NCI-H1694 (cell line): ENCODE measurements around the gene SEMA3B.
"Not testable (repeated sequence)": the region's sequence is repeated elsewhere in the genome, so short reads cannot be mapped to it uniquely, and the experiment has no call there.

Experiments used
- DNase-seq: peaks from one replicate; lab custom pipeline; 2025; lab: John Stamatoyannopoulos, UW

Gene SEMA3B

DNA sequence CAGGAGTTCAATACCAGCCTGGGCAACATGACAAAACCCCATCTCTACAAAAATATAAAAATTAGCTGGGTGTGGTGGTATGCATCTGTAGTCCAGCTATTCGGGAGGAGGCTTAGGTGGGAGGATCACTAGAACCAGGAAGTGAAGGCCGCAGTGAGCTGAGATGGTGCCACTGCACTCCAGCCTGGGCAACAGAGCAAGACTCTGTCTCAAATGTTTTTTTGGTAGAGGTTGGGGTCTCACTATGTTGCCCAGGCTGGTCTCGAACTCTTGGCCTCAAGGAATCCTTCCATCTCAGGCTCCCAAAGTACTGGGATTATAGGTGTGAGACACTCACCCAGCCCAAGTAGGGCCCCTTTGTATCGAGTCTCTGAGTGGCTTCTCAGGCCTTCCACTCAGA, 25.1 kb downstream of the SEMA3B start:
- no peak for DNase-seq

DNA sequence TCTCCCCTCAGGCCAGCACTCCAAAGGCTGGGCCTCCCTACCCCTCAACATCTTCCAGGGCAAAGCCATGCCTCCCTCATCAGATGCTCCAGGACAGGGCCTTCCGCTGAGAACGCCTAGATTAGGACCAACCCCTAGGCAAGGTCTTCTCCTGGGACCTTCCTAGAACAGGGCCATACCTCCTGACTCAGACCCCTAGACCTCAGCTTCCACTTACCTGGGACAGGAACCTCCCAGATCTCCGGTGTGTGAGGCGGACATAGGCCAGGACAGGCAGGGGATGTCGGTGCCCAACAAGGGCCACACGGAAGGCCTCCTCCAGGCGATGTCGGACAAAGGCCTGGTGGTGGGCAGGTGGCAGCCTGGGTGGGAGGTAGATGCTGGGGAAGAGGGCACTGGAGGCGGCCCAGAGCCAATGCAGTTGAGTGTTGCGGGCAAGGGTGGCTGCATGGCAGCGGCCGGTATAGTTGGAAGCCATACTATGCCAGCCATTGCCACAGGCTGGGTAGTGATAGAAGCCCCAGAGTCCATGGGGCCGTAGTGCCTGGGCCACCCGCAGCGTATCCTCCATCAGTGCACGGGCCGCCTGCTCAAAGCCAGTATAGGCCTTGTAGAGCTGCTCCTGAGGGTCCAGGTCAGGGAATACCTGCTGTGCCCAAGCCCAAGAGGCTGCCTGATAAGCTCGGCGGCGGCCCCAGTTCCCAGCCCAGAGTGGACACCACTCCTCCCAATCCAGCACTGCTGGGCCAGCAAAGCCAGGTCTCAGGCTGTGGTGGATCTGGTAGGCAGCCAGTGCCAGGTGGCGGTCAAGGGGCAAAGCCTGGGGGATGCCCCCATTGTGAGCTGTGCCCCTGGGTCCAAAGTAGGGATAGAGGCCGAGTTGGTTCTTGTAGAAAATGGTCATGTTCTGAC, 25.8 kb downstream of the SEMA3B start:
- DNase-seq = no peak

DNA sequence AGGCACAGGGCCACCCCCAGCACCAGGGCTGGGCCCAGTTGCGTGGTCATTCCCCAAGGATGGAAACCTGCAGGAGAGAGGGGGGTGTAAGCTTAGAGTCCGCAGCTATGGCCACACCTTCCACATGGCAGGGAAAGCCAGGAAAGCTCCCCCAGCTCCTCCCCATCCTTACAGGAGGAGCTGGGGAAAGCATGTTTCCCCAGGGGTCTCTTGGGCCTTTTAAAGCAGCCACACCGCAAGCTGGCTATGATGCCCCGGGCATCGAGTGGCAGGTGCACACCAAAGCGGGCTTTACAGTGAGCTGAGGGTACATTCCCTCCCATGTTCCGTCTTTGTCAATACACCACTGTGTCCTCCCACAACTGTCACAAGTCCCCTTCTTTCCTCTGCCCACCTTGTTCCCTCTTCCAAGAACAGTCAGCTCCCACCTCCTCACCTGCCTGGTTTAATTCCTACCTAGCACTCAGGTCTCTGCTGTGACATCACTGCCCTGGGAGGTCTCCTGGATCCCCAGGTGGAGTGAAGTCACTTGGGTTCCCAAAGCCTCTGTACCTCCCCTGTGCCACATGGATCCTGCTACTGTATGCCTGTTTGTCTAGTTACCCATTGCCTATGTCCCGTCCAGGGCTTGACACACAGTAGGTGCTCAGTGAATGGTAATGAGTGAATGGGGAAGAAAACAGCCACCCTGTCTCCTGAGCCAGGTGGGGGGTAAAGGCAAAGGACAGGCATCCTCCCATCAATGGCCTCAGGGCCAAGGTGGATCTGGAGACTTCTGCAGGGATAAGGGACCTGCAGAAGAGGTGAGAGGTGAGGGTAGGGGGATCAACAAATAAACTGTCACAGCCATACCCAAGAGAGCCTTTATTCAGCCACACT, 26.8 kb downstream of the SEMA3B start:
- no peak for DNase-seq

DNA sequence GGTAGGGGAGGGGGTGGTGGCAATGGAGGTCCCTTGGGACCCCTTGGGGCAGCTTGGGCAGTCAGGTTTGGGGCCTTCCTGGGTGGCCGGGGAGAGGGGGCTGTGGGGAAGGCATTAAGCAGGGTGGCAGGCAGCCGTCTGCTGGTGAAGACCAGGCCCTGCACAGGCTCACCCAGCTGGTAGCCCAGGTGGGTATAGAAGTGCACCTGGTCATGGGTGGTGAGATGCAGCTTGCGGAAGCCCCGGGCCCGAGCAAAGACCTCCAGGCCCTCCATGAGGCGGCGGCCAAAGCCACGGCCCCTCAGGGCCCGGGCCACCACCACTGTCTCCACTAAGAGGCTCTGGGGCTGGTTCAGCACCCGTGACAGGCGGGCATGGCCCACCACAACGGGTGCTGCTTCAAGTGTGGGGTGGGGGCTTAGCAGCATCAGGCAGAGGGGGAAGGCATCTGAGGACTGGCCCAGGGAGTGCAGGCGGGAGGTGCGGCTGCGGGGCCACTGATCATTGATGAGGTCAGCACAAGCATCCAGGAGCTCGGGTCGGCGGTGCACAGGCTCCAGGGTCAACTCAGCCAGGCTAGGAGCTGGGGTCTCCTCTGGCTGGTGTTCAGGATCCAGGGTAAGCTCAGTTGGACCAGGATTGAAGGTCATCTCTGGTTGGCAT, 27.9 kb downstream of the SEMA3B start:
- no peak for DNase-seq

DNA sequence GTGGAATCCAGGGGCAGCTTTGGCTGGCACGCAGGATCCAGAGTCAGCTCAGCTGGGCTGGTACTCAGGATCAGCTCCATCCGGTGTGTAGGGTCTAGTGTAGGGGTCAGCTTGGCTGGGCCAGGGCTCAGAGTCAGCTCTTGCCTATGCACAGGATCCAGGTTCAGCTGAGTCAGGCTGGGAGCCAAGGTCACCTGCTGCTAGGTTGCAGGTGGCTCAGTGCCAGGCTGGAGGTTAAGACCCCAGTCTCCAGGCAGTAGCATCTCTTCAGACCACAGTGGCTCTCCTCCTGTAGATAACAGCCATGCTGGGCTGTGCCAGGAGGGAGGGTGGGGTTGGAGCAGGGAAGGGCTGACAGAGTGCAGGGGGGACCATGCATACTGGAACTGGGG, 28.4 kb downstream of the SEMA3B start:
- DNase-seq = no peak

DNA sequence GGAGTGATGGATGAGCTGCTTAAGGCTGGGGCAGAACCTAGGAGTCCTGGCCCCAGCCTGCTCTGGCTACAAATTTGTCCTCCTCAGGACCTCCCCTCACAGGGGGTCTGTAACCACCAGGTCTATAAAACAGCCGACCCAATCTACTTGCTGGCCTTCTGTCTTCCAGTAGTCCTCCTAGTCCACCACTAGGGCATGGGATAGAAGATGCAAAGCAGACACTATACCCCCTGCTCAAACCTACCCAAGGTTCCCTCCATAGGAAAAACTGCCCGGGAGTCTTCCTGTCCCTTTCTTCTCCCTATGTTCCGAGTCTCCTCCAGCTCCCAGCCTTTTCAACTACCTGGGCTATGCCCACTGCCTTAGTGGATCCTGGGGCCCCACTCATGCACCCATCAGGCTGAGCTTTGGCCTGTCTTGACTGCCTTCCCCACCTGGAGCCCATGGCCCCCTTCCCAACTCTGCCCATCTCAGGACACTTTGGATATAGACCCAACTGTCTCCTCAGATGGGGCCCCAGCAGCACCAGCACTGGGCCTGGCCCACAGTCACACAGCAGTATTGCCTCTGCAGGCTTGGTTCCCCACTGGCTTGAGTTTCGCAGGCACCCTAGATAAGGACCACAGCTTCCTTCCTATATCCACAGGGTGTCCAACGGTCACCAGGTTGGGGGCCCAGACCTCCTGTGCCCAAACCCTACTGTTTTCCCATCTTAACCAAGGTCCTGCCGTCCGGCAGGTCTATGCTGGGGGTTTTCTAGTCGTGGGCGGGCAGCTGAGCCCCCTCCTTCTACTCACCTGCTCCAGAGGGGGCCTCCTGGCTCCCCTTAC, 29.2 kb downstream of the SEMA3B start:
- no peak for DNase-seq

DNA sequence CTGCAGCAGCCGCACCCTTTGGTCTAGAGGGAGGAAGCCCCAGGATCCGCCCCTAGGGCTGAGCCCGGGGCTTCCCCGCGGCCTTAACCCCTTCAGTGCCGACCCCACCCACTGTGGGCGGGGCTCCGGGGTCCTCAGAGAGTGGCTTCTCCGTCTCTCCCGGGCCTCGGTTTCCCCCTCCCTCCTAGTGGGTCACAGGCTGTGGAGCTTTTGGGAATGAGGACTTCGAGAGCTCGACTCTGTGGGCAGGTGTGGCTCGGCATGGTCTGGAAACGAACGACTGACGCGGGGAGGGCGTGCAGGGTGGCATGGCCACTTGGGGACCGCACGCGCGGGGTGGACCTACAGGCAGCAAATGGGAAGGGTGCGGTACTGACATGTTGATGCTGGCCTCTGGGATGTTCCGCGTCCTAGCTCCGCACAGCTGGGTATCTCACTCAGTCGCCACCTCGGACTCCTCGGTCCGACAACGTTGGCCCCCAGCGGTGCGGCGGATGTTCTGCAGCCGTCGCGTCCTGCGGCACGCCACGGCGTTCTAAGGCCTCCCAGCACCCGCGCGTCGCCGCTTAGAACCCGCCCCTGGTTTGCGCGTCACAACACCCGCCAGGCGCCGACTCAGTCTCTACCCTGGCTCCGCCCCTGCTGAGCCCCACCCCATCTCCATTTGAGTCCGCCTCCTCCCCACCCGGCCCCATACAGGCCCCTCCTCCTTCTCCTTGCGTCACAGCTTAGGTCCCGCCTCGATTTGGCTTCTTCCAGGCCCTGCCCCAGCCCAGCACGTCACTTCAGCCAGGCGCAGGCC, 30.1 kb downstream of the SEMA3B start, which contains the start of the genes HYAL3 and NAA80:
HYAL3 (minus strand) TSS at position 570 of the 802 bp plus-strand sequence. CDS start 3,803 bp downstream, outside the sequence.
NAA80 (minus strand) TSS at position 570 of the 802 bp plus-strand sequence. CDS start 1,942 bp downstream, outside the sequence.
- DNase-seq = peak; percentile 86

DNA sequence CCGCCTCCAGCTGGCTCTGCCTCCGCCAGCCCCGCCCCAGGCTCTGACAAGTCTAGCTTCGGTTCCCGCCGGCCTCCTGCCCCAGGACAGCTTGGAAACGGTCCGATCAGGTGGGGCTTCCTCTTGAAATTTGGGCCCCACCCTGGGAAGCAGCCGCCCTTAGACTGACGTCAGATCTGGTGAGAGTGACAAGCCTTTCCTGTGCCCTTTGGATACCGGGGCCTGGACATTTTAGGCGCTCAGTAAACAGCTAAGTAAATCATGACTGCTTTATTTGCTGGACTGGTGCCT, 30.6 kb downstream of the SEMA3B start:
- DNase-seq = no peak

DNA sequence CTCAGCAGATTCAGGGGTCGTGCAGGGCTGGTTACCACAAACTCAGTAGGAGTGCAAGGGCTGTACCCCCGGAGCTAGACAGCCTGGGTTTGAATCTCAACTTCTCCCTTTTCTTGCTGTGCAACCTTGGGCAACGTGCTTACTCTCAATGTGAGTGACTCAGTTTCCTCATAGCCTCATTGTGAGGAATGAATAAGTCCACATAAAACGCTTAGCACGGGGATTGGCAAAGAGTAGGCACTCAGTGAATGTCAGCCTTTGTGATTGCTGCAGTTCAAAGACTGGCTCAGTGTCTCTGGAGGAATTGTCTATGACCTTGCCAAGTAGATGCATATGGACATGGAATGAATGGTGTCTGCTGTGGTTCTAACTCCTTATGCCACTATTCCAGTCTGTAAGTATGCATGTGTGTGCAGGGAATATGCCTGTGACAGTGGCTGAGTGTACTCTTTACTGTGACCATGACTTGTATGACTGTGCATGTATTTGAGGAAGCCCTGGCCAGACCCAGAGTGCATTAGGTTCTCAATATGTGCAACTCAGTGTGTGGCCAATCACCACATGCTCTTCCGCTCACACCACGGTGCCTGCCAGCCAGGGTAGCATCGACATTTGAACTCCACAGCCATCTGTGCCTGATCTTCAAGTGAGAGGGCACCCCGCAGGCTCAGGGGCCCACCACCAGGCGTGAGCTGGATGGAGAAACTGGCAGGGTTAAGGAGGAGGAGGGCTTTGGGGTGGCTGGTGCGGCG, 31.2 kb downstream of the SEMA3B start:
- no peak for DNase-seq

DNA sequence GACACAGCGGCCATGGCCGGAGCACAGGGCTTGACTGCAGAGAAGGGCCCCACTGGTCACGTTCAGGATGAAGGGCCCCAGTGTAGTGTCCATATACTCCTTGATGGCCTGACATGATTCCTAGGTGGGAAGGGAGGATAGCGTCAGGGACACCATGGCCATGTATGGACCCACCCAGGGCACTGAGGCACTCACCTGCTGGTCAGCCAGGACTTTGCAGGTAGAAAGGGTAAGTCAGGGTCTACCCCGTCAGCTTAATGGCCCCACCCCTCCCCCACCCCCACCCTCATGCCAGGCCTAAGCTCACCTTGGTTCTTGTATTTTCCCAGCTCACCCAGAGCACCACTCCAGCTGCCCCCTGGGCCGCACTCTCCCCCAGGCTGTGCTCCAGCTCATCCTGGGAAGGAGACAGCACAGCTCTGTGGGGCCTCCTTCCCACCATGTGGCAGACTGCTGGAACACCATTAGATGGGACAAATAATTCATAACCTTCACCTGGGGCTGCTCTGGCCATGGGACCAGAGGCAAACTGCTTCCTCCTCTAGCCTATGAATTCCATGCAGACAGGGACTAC, 31.8 kb downstream of the SEMA3B start:
- no peak for DNase-seq

DNA sequence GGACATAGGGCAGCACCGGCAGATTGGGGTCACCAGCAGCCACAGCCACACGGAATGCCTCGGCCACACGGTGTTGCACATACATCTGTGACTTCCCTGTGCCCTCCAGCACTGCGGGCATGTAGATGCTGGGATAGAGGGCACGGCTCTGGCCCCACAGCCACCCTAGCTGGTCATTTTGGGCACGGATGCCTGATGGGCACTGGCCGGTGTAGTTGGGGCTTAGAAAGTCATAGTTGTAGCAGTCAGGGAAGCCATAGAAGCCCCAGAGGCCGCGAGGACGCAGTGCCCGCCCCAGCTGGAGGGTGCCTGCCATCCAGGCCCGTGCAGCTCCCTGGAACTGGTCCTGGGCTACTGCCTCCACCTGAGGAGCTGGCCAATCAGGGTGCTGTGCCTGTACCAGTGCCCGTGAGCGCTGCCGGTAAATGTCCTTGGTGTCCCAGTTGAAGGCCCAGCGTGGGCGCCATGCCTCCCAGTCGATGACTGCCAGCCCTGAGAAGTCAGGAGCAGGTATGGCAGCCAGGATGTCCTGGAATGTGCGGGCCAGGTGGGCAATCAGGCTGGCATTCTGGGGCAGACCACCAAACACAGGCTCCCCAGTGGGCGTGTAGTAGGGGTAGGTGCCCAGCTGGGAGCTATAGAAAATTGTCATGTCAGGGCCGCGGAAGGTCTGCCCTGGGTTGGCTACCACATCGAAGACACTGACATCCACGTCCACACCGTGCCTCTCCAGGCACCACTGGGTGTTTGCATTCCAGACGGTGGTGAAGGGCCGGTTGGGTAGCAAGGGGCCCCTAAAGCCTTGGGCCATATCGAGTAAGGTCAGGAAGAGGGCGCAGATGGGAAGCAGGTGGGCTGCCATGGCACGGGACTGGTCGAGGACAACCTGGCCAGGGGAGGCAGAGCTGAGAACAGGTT, 33.4 kb downstream of the SEMA3B start:
- no peak for DNase-seq

DNA sequence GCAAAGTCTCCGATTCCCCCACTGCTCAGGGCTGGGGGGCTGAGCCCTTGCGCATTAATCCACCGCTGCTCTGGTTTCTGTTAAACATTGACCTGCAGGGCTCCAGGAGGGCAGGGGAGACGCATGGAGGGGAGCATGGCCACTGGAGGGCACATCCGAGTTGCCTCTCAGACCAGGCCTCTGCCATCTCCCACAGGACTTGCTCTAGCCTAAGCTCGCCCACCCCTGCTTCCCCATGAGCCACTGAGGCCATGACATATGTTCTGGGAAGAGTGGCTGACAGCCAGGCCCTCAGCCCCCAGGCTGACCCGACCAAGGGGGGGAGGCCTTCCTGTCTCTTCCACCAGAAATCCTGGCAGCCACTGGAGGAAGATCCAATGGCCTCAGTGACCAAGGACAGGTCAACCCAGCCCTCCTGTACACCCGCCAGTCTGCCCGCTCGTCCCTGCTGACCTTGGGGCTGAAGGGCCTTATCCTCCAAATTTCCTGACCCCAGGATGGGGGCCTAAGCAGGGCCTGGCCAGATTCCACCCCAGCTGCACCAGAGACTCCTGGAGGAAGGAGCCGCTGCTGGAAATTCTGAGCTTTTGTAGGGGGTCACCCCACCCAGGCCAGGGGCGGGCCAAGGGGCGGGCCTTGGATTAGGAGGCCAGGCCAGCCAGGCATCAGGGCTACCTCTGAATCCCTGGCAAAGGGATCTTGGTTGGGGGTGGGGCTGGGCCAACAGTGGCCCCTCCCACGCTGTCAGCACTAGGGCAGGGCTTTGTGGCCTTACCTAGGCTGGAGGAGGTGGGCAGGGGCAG, 34.3 kb downstream of the SEMA3B start, which contains the start of gene HYAL1:
HYAL1 (minus strand) TSS at position 562 of the 803 bp plus-strand sequence. CDS start 618 bp downstream, outside the sequence.
- no peak for DNase-seq

DNA sequence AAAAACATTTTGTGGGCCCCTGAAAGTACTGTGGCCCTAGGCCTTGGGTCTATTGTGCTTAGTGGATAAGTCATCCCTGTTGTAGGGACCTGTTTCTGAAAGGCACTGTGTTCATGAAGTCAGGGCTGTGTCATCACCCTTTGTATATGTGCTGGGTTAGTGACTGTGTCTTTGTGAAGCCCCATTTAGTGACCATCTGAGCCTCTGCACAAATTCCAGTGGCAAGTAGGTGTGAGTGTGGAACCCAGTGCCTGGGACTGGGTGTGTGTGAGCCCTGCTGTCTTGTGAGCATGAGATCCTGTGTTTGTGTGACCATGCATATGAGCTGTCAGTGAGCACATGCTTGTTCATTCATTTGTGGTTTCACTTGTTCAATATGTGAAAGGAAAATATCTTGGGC, 35.7 kb downstream of the SEMA3B start:
- DNase-seq = no peak

DNA sequence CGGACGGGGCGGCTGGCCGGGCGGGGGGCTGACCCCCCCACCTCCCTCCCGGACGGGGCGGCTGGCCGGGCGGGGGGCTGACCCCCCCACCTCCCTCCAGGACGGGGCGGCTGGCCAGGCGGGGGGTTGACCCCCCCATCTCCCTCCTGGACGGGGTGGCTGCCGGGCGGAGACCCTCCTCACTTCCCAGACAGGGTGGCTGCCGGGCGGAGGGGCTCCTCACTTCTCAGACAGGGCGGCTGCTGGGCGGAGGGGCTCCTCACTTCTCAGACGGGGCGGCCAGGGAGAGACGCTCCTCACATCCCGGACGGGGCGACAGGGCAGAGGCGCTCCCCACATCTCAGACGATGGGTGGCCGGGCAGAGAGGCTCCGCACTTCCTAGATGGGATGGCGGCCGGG, 43.1 kb downstream of the SEMA3B start:
- not testable (repeated sequence) for DNase-seq

DNA sequence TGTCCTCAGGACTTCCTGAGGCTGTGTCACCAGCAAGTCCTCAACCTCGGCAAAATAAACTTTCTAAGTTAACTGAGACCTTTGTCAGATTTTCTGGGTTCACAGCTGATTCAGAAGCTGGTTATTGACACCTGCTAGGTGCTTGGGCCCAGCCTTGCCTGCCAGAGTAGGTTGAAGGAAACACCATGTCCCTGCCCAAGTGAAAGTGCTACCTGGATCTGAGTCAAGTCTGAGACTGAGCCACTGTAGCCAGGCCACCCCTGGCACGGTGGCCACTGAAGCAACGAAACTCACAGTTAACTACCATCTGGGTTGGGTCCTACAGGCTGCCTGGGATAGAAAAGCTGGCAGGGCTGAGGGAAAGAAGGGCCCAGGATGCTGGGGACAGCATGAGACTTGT, 45.4 kb downstream of the SEMA3B start:
- no peak for DNase-seq

DNA sequence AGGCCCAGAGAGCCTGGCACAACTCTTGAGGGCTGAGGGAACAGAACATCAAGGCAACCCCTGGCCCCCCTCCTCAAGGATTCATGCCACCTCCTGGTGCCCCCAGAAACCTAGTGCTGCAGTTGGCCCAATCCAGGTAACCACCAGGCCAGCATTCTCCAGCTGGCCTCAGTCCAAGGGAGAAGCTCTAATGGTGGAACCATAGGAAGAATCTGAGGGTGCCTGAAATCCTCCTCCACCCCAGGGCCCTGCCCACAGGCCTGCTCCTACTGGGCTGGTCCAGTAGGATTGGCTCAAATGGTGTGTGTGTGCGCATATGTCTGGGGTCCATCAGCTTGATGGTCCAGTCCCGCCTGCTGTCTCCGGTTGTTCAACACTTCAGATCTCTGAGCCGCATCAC, 45.9 kb downstream of the SEMA3B start:
- no peak for DNase-seq

DNA sequence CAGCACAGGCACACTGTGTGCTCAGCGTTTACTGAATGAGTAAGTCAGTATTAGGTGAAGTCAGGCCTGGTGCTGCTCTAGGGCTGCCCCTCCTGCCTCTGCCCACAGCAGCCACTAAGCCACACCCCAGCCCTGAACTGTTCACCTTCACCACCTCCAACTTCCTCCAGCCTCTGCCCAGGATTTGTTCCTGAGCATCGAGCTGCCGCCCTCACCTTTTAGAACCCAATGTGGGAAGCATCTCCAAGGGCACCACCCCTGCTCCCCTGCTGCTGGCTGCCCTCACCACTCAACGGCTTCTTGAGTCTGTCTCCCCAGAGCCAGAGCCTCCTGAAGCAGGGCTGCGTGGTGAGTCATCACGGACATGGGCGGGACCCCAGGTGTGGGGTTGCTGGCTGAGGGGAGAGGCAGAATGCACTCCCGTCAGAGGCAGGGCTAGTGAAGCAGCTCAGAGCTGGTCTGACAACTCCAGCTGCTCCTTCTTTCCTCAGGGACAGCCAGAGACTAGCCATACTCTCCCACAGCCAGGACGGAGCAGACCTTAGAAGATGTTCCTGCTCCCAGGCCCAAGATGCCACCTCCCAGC, 47.8 kb downstream of the SEMA3B start:
- no peak for DNase-seq
